Measurements from ENCODE around the gene ITGB3. TPM values are rescaled to one million over a fixed set of nuclear protein-coding genes. Genes with fewer than 3 reads are reported as not detected.
A peak's percentile ranks its signal among the peaks of the same experiment; 100 is the strongest.

ITGB3 gene
- total and polyA plus RNA-seq, 9 of the 15 experiments (the other 6 are each of a cell fraction or from before 2014, with no cell fraction given) = 0.08 to 2.6 (median 0.62) TPM; not detected in 1

DNA sequence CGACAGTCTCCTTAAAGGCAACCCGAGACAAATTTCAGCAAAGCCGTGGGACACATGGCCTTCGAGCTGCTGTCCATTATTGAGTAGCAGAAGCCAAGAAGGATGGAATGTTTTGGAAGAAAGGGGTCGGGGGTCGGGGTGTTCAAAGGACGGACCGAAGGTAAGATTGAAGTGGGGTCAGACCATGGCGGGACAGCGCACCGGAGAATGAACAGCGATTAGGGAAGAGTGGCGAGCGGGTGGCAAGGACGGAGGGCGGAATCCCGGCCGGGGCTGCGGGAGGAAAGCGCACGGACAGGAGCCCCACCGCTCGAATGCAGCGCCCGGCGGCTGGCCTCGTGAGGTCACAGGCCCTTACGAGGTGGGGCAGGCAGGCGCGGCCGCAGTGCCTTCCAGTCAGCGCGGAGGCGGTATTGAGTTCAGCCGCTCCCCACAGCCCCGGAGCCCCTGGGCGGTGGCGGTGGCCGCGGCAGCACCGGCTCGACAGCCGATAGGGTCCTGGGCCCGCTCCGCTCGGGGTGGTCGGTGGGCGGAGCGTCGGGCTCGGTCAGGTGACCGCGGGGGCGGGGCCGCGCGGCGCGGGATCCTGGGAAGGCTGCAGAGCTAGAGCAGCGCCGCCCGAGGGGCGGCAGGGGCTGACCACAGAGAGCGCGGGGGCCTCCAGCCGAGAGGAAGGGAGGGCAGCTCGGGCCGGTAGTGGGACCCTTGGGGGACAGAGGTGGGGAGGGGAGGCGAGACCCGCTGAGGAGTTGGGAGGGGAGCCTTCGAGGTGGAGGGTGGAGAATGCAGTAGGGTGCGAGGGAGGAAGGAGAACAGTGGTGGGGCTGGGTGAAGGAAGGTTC lies 70.0 kb downstream of the ITGB3 start, which contains the start of gene EFCAB13 (continued):
- TF ChIP-seq ZNF592 (IDR thresholded peaks at IDR 0.05) = peak; percentile 73
- no peak for TF ChIP-seq ZNF253 (CRISPR knock-in tag; conservative IDR thresholded peaks at IDR 0.05)
- TF ChIP-seq ZNF717 (CRISPR knock-in tag; IDR thresholded peaks at IDR 0.05) = no peak
- no peak for TF ChIP-seq ZNF584 (CRISPR knock-in tag; IDR thresholded peaks at IDR 0.05; ENCODE audit: low read depth)
- TF ChIP-seq MAZ (CRISPR knock-in tag; conservative IDR thresholded peaks at IDR 0.05 in 1 of 2, IDR thresholded peaks at IDR 0.05 in 1 of 2) = peak; percentile 87 to 90
- TF ChIP-seq RBM15 (IDR thresholded peaks at IDR 0.05; ENCODE audit: insufficient read depth, low read length) = no peak
- TF ChIP-seq THRAP3 (IDR thresholded peaks at IDR 0.05; ENCODE audit: borderline replicate concordance) = no peak
- peak; percentile 61 to 78; a peak in 3 of 4 replicates for TF ChIP-seq NONO (IDR thresholded peaks at IDR 0.05; ENCODE audit: low read depth in 2 of 2, low read length in 1 of 2)
- TF ChIP-seq FOXA3 (CRISPR knock-in tag; conservative IDR thresholded peaks at IDR 0.05 in 1 of 2, IDR thresholded peaks at IDR 0.05 in 1 of 2) = peak in 1 of 2 experiments; percentile 70; a peak in 1 of 4 replicates
- no peak for TF ChIP-seq CREB5 (CRISPR knock-in tag; IDR thresholded peaks at IDR 0.05)
- TF ChIP-seq TCF3 (CRISPR knock-in tag; IDR thresholded peaks at IDR 0.05) = peak; percentile 41; the same call in 1 of the 2 replicates
- no peak for TF ChIP-seq PTBP1 (IDR thresholded peaks at IDR 0.05; ENCODE audit: low read depth, low read length)
- no peak for TF ChIP-seq KLF10 (CRISPR knock-in tag; IDR thresholded peaks at IDR 0.05)
- TF ChIP-seq NFATC3 (IDR thresholded peaks at IDR 0.05) = 0 out of 2 replicates have a peak, but pooled peaks have one; percentile 31
- TF ChIP-seq, protein P1, sequence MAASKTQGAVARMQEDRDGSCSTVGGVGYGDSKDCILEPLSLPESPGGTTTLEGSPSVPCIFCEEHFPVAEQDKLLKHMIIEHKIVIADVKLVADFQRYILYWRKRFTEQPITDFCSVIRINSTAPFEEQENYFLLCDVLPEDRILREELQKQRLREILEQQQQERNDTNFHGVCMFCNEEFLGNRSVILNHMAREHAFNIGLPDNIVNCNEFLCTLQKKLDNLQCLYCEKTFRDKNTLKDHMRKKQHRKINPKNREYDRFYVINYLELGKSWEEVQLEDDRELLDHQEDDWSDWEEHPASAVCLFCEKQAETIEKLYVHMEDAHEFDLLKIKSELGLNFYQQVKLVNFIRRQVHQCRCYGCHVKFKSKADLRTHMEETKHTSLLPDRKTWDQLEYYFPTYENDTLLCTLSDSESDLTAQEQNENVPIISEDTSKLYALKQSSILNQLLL (CRISPR knock-in tag; IDR thresholded peaks at IDR 0.05; ENCODE audit: borderline replicate concordance) = no peak
- TF ChIP-seq SOX6 (IDR thresholded peaks at IDR 0.05) = peak; percentile 74
- peak; percentile 71 for TF ChIP-seq POLR2B (IDR thresholded peaks at IDR 0.05; ENCODE audit: low read depth, partially characterized antibody)
- TF ChIP-seq ILK (tag; IDR thresholded peaks at IDR 0.05; ENCODE audit: borderline replicate concordance, low read depth) = no peak
- peak; percentile 84 for TF ChIP-seq ATF7 (IDR thresholded peaks at IDR 0.05)
- TF ChIP-seq RBM25 (IDR thresholded peaks at IDR 0.05; ENCODE audit: low read depth, low read length, severe bottlenecking) = peak; percentile 82
- TF ChIP-seq ZFPM2 (CRISPR knock-in tag; IDR thresholded peaks at IDR 0.05) = 0 out of 2 replicates have a peak, but pooled peaks have one; percentile 42
